H1 (cell line): ENCODE measurements around the gene TAAR1. TPM values are rescaled to one million over a fixed set of nuclear protein-coding genes. Genes with fewer than 3 reads are reported as not detected.

Source experiments
- CBX5 ChIP-seq: fragments of 300-800, 300-1000 bp; sonication (generic); IDR thresholded peaks from 2 replicates; pipeline ENCODE4 v1.7.1; 2016; ENCODE audit warnings: antibody characterized with exemption, low read length, low read depth
- CBX8 ChIP-seq: fragments of 300-800, 300-1000 bp; sonication (generic); IDR thresholded peaks from 2 replicates; pipeline ENCODE4 v1.7.1; 2016; ENCODE audit warnings: low read depth, low read length, borderline replicate concordance
- HDAC6 ChIP-seq: IDR thresholded peaks from one replicate; pipeline ENCODE4 v1.7.1; 2012; ENCODE audit warnings: low read depth, mild to moderate bottlenecking, inconsistent platforms, low read length, moderate library complexity
- ZNF274 ChIP-seq: IDR thresholded peaks from 2 replicates; pipeline ENCODE4 v1.7.0; 2012; ENCODE audit warnings: low read length, borderline replicate concordance; ENCODE audit errors: extremely low read depth
- polyA plus RNA-seq, 7 experiments: library from polyadenylated mRNA; depleted of rRNA in 3 of 7; stranded (reverse) in 5 of 7; unstranded in 2 of 7; fragments of >200 nt in 5 of 7; fragments of 200-250 nt in 2 of 7; gene quantifications; 1 replicate in 5 of 7; 2 replicates in 1 of 7; 4 replicates in 1 of 7; pipeline versions ENCODE4 v1.2.1 to v1.2.3, GENCODE V29; 2011 to 2013; ENCODE audit warnings: missing spikeins in 2 of 7, mixed read lengths in 2 of 7
- total RNA-seq: library from RNA; stranded (reverse); fragmentation: NEBNext Ultra II Directional; extraction: Animal tissue kit (Norgen Biotek cat#: 25700); gene quantifications from 2 replicates; pipeline ENCODE4 v1.2.1, GENCODE V29; 2021
- TF ChIP-seq, protein P1 (sequence below): fragments of 300-600 bp; sonication (generic); IDR thresholded peaks from 2 replicates; pipeline ENCODE4 v1.7.1; 2012; ENCODE audit warnings: low read length, moderate library complexity, mild to moderate bottlenecking, inconsistent platforms; ENCODE audit not compliant: insufficient replicate concordance

The TAAR1 gene
- total and polyA plus RNA-seq, 2 of the 8 experiments (the other 6 are each of a cell fraction or from before 2014, with no cell fraction given) = not detected

DNA sequence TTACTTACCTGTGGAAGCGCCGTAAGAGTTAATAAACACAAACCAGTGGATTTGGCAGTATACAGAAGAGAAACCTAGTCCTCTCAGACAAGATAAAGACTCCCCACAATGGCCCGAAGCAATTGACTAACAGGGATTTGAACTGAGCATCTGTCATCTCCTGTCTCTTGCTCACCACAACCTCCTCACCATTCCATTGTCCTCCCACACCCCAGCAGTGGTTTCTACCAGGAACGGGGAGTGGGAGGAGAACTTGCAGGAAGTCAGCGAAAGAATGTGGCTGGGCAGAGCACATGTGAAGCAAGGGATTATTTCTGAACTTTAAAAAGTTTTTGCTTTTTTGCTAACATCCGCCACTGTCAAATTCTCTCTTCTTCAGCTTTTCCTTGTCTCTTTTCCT, 24.6 kb upstream of the TAAR1 start (continued):
- TF ChIP-seq, protein P1, sequence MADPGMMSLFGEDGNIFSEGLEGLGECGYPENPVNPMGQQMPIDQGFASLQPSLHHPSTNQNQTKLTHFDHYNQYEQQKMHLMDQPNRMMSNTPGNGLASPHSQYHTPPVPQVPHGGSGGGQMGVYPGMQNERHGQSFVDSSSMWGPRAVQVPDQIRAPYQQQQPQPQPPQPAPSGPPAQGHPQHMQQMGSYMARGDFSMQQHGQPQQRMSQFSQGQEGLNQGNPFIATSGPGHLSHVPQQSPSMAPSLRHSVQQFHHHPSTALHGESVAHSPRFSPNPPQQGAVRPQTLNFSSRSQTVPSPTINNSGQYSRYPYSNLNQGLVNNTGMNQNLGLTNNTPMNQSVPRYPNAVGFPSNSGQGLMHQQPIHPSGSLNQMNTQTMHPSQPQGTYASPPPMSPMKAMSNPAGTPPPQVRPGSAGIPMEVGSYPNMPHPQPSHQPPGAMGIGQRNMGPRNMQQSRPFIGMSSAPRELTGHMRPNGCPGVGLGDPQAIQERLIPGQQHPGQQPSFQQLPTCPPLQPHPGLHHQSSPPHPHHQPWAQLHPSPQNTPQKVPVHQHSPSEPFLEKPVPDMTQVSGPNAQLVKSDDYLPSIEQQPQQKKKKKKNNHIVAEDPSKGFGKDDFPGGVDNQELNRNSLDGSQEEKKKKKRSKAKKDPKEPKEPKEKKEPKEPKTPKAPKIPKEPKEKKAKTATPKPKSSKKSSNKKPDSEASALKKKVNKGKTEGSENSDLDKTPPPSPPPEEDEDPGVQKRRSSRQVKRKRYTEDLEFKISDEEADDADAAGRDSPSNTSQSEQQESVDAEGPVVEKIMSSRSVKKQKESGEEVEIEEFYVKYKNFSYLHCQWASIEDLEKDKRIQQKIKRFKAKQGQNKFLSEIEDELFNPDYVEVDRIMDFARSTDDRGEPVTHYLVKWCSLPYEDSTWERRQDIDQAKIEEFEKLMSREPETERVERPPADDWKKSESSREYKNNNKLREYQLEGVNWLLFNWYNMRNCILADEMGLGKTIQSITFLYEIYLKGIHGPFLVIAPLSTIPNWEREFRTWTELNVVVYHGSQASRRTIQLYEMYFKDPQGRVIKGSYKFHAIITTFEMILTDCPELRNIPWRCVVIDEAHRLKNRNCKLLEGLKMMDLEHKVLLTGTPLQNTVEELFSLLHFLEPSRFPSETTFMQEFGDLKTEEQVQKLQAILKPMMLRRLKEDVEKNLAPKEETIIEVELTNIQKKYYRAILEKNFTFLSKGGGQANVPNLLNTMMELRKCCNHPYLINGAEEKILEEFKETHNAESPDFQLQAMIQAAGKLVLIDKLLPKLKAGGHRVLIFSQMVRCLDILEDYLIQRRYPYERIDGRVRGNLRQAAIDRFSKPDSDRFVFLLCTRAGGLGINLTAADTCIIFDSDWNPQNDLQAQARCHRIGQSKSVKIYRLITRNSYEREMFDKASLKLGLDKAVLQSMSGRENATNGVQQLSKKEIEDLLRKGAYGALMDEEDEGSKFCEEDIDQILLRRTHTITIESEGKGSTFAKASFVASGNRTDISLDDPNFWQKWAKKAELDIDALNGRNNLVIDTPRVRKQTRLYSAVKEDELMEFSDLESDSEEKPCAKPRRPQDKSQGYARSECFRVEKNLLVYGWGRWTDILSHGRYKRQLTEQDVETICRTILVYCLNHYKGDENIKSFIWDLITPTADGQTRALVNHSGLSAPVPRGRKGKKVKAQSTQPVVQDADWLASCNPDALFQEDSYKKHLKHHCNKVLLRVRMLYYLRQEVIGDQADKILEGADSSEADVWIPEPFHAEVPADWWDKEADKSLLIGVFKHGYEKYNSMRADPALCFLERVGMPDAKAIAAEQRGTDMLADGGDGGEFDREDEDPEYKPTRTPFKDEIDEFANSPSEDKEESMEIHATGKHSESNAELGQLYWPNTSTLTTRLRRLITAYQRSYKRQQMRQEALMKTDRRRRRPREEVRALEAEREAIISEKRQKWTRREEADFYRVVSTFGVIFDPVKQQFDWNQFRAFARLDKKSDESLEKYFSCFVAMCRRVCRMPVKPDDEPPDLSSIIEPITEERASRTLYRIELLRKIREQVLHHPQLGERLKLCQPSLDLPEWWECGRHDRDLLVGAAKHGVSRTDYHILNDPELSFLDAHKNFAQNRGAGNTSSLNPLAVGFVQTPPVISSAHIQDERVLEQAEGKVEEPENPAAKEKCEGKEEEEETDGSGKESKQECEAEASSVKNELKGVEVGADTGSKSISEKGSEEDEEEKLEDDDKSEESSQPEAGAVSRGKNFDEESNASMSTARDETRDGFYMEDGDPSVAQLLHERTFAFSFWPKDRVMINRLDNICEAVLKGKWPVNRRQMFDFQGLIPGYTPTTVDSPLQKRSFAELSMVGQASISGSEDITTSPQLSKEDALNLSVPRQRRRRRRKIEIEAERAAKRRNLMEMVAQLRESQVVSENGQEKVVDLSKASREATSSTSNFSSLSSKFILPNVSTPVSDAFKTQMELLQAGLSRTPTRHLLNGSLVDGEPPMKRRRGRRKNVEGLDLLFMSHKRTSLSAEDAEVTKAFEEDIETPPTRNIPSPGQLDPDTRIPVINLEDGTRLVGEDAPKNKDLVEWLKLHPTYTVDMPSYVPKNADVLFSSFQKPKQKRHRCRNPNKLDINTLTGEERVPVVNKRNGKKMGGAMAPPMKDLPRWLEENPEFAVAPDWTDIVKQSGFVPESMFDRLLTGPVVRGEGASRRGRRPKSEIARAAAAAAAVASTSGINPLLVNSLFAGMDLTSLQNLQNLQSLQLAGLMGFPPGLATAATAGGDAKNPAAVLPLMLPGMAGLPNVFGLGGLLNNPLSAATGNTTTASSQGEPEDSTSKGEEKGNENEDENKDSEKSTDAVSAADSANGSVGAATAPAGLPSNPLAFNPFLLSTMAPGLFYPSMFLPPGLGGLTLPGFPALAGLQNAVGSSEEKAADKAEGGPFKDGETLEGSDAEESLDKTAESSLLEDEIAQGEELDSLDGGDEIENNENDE = no peak
- TF ChIP-seq ZNF274 = no peak
- TF ChIP-seq CBX8 = no peak
- TF ChIP-seq HDAC6 = no peak
- no peak for TF ChIP-seq CBX5
